AG09319 (cell line): ENCODE data around the gene GSE1.
A peak's percentile ranks its signal among the peaks of the same experiment; 100 is the strongest.

Source experiments
- DNase-seq: peaks from one replicate; pipeline ENCODE4 v3.0.0-alpha.2; 2010; ENCODE audit warnings: low read depth; ENCODE audit errors: extremely low read depth
- CTCF ChIP-seq: IDR thresholded peaks from 2 replicates; pipeline ENCODE4 v1.5.1; 2011; ENCODE audit warnings: low read depth, mild to moderate bottlenecking, inconsistent platforms, low read length, moderate library complexity

Gene GSE1

GRCh38 chr16:85658504-85659326 is 45.6 kb downstream of the GSE1 start:
- TF ChIP-seq CTCF, result no peak
- no peak for DNase-seq

GRCh38 chr16:85659336-85659735 is 46.2 kb downstream of the GSE1 start:
- TF ChIP-seq CTCF, result no peak
- DNase-seq, result no peak

- peak; percentile 91 for TF ChIP-seq CTCF
- DNase-seq, result no peak
Measured at GRCh38 chr16:85659805-85660511, 46.8 kb downstream of the GSE1 start.

GRCh38 chr16:85660843-85661739 is 48.0 kb downstream of the GSE1 start:
- no peak for TF ChIP-seq CTCF
- no peak for DNase-seq

- TF ChIP-seq CTCF, result no peak
- DNase-seq, result no peak
Measured at GRCh38 chr16:85661740-85662481, 48.8 kb downstream of the GSE1 start.

GRCh38 chr16:85662482-85662812 is 49.3 kb downstream of the GSE1 start:
- no peak for DNase-seq
- no peak for TF ChIP-seq CTCF
